GM18861 (cell line): ENCODE data around the gene ERMARD.
A peak's percentile ranks its signal among the peaks of the same experiment; 100 is the strongest.

Experiments
- ATAC-seq: cut with Tn5 transposase; IDR thresholded peaks from one replicate; pipeline ENCODE4 v1.9.1; 2021; ENCODE audit not compliant: unreplicated experiment

The ERMARD gene

GRCh38 chr6:169801396-169802160 lies 50.2 kb downstream of the ERMARD start:
- no peak for ATAC-seq

DNA sequence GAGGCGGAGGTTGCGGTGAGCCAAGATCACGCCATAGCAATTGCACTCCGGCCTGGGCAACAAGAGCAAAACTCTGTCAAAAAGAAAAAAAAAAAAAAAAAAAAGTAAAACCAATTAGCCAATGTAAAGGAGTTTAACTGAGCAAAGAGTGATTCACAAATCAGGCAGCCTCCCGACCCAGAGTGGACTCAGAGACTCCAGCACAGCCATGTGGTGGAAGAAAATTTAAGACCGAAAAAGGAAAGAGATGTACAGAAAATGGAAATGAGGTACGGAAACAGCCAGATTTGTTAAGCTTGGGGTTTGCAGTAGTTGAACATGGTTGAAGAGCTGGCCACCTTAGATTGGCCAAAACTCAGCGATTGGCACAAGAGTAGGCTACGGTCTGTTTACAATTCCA lies 51.4 kb downstream of the ERMARD start:
- ATAC-seq: no peak

DNA sequence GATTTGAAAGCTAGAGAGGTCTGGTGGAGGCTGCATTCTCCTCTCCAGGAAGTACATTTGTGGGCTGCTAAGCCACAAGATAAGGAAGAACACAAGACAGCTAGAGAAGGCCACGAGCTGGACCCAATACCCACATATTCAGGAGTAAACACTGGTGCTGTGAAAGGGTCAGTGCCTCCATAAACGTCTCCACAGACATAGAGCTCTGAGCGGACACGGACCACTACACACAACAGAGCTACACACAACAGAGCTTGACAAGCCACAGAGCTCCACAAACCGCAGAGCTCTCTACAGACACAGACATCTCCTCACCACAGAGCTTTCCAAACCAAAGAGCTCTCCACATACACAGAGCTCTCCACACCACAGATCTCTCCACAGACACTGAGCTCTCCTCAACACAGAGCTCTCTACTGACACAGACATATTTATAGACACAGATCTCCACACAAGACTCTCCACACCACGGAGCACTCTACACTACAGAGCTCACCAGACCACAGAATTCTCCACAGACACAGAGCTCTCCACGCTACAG lies 51.9 kb downstream of the ERMARD start:
- ATAC-seq: peak; percentile 67

DNA sequence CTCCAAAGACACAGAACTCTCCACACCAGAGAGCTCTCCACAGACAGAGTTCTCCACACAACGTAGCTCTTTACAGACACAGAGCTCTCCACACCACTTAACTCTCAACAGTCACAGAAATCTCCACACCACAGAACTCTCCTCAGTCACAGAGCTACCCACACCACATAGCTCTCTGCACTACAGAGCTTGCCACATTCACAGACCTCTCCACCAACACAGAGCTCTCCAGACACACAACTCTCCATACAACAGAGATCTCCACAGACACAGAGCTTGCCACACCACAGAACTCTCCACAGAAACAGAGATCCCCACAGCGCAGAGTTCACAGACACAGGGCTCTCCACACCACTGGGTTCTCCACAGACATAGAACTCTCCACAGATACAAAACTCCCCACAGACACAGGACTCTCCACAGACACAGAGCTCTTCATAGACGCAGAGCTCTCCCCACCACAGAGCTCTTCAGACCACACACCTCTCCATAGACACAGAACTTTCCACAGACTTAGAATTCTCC lies 52.5 kb downstream of the ERMARD start:
- ATAC-seq: peak; percentile 23

DNA sequence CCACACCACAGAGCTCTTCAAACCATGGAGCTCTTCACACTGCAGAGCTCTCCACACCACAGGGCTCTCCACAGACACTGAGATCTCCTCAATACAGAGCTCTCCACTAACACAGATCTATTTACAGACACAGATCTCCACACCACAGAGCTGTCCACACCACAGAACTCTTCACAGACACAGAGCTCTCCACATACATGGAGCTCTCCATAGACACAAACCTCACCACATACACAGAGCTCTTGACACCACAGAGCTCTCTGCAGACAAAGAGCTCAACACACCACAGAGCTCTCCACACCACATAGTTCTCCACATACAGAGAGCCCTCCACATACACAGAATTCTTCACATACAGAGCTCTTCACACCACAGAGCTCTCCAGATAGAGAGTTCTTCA lies 53.0 kb downstream of the ERMARD start:
- no peak for ATAC-seq

GRCh38 chr6:169805242-169805838 lies 53.9 kb downstream of the ERMARD start:
- ATAC-seq: no peak

DNA sequence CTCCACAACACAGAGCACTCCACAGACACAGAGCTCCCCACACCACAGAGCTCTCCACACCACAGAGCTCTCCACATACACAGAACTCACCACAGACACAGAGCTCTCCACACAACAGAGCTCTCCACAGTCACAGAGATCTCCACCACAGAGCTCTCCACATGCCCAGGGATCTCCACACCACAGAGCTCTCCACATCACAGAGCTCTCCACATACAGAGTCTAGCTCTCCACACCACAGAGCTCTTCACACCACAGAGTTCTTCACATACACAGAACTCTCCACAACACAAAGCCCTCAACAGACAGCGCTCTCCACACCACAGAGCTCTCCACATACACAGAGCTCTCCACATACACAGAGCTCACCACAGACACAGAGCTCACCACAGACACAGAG lies 55.3 kb downstream of the ERMARD start:
- ATAC-seq: no peak

DNA sequence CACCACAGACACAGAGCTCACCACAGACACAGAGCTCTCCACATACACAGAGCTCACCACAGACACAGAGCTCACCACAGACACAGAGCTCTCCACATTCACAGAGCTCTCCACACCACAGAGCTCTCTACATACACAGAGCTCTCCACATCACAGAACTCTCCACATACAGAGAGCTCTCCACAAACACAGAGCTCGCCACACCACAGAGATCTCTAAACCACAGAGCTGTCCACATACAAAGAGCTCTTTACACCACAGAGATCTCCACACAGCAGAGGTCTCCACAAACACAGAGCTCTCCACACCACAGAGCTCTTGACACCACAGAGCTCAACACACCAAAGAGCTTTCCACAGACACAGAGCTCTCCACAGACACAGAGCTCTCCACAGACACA lies 55.8 kb downstream of the ERMARD start:
- no peak for ATAC-seq

DNA sequence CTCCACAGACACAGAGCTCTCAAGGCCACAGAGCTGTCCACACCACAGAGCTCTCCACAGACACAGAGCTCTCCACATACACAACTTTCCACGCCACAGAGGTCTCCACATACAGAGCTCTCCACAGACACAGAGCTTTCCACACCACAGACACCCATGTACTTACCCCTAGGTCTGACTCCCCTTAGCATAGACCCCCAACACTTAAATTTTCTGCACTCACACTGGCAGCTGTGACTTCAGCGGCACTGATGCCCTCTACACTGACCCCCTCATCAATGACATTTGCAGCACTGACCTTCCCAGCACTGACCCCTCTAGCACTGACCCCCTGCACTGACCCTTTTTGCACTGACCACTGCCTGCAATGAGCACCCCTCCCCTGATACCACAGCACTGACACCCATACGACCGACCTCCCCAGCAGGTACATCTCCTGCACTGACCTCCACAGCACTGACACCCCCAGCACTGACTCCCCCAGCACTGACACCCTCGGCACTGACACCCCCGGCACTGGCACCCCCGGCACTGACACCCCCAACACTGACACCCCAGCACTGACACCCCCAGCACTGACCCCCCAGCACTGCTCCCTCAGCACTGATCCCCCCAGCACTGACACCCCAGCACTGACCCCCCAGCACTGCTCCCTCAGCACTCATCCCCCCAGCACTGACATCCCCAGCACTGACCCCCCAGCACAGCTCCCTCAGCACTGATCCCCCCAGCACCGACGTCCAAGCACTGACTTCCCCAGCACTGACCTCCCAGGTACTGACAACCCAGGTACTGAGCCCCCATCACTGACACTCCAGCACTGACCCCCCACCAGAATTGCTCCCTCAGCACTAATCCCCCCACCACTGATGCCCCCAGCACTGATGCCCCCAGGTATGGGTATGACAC lies 56.5 kb downstream of the ERMARD start:
- ATAC-seq: no peak

GRCh38 chr6:169808608-169808967 lies 57.2 kb downstream of the ERMARD start:
- no peak for ATAC-seq

GRCh38 chr6:169809386-169809785 lies 58.0 kb downstream of the ERMARD start:
- ATAC-seq: no peak

GRCh38 chr6:169810066-169810989 lies 58.9 kb downstream of the ERMARD start:
- ATAC-seq: no peak

GRCh38 chr6:169811072-169811471 lies 59.6 kb downstream of the ERMARD start:
- no peak for ATAC-seq

DNA sequence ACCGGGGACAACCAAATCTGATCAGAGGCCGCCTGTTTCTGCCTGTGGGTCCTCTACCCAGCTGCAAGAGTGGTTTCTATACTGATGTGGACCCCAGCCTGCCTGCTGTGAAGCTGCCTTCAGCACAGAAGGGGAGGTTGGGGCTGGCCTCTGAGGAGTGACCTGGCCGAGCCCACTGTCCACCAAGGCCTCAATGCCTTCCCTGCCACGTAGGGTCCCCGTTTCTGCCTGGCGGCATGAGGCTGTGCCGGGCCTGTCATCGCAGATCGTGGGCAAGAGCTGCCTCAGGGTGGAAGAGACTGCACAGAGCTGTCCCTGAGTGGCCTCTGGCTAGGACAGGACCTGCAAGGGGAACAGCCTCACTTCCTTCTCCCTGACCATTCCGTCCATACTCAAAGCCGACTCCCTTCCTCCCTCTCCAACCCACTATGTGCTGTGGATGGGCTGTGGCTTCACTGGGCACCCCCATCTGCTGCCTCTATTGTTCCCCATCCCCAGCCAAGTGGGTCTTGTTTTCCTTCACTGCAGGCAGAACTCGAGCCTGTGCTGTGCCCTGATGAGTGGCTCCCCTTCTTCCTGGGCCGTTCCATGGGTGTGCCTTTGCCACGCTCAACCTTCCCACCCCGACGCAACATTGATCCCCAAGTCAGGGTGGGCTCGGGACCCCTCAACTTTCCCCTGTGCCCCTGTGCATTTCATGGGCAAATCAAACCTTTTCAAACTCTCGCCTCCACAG lies 60.3 kb downstream of the ERMARD start:
- no peak for ATAC-seq

DNA sequence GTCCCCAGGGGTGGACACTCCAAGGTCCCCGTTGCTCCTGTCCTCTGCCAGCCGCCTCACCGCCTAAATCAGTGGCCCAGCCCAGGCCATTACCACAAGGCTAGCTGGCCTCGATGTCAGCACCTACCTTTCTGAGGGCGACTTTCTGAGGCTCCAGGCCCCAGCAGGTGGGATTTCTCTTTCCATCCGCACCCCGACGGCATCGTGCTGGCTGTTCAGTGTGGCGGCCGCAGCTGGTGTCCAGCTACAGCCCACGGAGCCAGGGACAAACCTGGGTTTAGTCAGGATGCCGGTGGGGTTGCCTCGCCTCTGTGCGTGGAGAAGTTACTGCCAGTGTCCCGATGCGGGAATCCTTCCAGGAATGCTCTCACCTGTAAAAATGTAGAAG lies 60.8 kb downstream of the ERMARD start:
- no peak for ATAC-seq

DNA sequence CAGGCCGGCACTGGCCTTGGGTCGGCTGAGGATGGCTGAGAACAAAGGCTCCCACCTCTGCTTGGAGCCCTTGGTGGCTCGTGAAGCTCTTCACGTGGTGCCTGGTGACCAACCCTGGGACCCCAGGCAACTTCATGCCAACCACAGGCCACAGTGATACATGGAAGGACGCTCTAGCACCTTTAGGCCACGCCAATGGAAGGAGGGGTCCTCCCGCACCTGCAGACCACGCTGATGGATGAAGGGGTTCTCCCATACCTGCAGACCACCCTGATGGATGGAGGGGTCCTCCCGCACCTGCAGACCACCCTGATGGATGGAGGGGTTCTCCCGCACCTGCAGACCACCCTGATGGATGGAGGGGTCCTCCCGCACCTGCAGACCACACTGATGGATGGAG lies 62.5 kb downstream of the ERMARD start:
- ATAC-seq: no peak

GRCh38 chr6:169816054-169816453 lies 64.6 kb downstream of the ERMARD start:
- ATAC-seq: no peak

- no peak for ATAC-seq
These were observed 65.6 kb downstream of the ERMARD start for GRCh38 chr6:169816975-169817374.

GRCh38 chr6:169820358-169820757 lies 68.9 kb downstream of the ERMARD start:
- no peak for ATAC-seq

GRCh38 chr6:169824021-169824420 lies 72.6 kb downstream of the ERMARD start:
- no peak for ATAC-seq
